ENCODE results near the gene GHR. TPM values are rescaled to one million over a fixed set of nuclear protein-coding genes. Genes with fewer than 3 reads are reported as not detected.

GHR gene
- polyA plus RNA-seq, 1 donor from 2014 or later = 0.31 TPM

GRCh38 chr5:42566652-42567295 is 143.5 kb downstream of the GHR start:
- TF ChIP-seq EZH2 (IDR thresholded peaks at IDR 0.05; ENCODE audit: borderline replicate concordance, insufficient read depth, low read length, poor library complexity, severe bottlenecking) (no peak), SMC3 (conservative IDR thresholded peaks at IDR 0.05; ENCODE audit: poor library complexity) (no peak), EP300 (conservative IDR thresholded peaks at IDR 0.05; ENCODE audit: poor library complexity, severe bottlenecking) (no peak), POLR2AphosphoS5 (IDR thresholded peaks at IDR 0.05) (no peak), REST (IDR thresholded peaks at IDR 0.05; ENCODE audit: borderline replicate concordance) (no peak), TAF1 (IDR thresholded peaks at IDR 0.05; ENCODE audit: low read depth) (no peak), CTCF (IDR thresholded peaks at IDR 0.05; ENCODE audit: poor library complexity, severe bottlenecking) (no peak), MXI1 (conservative IDR thresholded peaks at IDR 0.05; ENCODE audit: poor library complexity, severe bottlenecking) (no peak), RAD21 (conservative IDR thresholded peaks at IDR 0.05) (no peak)
- Histone ChIP-seq H3K9me2 (ENCODE audit: insufficient read depth, low read length) (no peaks in the 10 kb centered on the region), H4K20me1 (ENCODE audit: insufficient read depth) (no peaks in the 10 kb centered on the region), H3K27ac (ENCODE audit: low read length) (no peak overlapping the region), H3F3A (ENCODE audit: insufficient read depth, low read length, poor library complexity, severe bottlenecking) (no peaks in the 10 kb centered on the region), H3K9me3 (ENCODE audit: low read length) (no peaks in the 10 kb centered on the region), H3K4me3 (ENCODE audit: low read length) (no peak overlapping the region), H3K36me3 (ENCODE audit: insufficient read depth, low read length) (no peaks in the 10 kb centered on the region), H3K9ac (ENCODE audit: low read length) (no peak overlapping the region), H3K27me3 (ENCODE audit: insufficient read depth, low read depth, low read length) (no peaks in the 10 kb centered on the region), H3K79me2 (replicated peaks; ENCODE audit: insufficient read depth, low read length) (no peaks in the 10 kb centered on the region), H2AFZ (ENCODE audit: low read depth, low read length) (no peak overlapping the region), H3K4me2 (ENCODE audit: low read length) (no peak overlapping the region)

GRCh38 chr5:42569325-42569724 is 146.1 kb downstream of the GHR start:
- Histone ChIP-seq H3K9ac (ENCODE audit: low read length) (no peak overlapping the region), H3K36me3 (ENCODE audit: insufficient read depth, low read length) (no peaks in the 10 kb centered on the region), H3K4me3 (ENCODE audit: low read length) (no peak overlapping the region), H3K9me2 (ENCODE audit: insufficient read depth, low read length) (no peaks in the 10 kb centered on the region), H3K27me3 (ENCODE audit: insufficient read depth, low read depth, low read length) (no peaks in the 10 kb centered on the region), H3K79me2 (replicated peaks; ENCODE audit: insufficient read depth, low read length) (no peaks in the 10 kb centered on the region), H2AFZ (ENCODE audit: low read depth, low read length) (no peak overlapping the region), H3F3A (ENCODE audit: insufficient read depth, low read length, poor library complexity, severe bottlenecking) (no peaks in the 10 kb centered on the region), H3K4me2 (ENCODE audit: low read length) (no peak overlapping the region), H4K20me1 (ENCODE audit: insufficient read depth) (no peaks in the 10 kb centered on the region), H3K9me3 (ENCODE audit: low read length) (no peaks in the 10 kb centered on the region), H3K27ac (ENCODE audit: low read length) (no peak overlapping the region)
- TF ChIP-seq EZH2 (IDR thresholded peaks at IDR 0.05; ENCODE audit: borderline replicate concordance, insufficient read depth, low read length, poor library complexity, severe bottlenecking) (no peak), CTCF (IDR thresholded peaks at IDR 0.05; ENCODE audit: poor library complexity, severe bottlenecking) (no peak), TAF1 (IDR thresholded peaks at IDR 0.05; ENCODE audit: low read depth) (no peak), SMC3 (conservative IDR thresholded peaks at IDR 0.05; ENCODE audit: poor library complexity) (no peak), MXI1 (conservative IDR thresholded peaks at IDR 0.05; ENCODE audit: poor library complexity, severe bottlenecking) (no peak), RAD21 (conservative IDR thresholded peaks at IDR 0.05) (no peak), POLR2AphosphoS5 (IDR thresholded peaks at IDR 0.05) (no peak), REST (IDR thresholded peaks at IDR 0.05; ENCODE audit: borderline replicate concordance) (no peak), EP300 (conservative IDR thresholded peaks at IDR 0.05; ENCODE audit: poor library complexity, severe bottlenecking) (no peak)

Data from neural cell (in vitro differentiated cells).